ENCODE data around the gene CRYBB3. TPM values are rescaled to one million over a fixed set of nuclear protein-coding genes. Genes with fewer than 3 reads are reported as not detected.
A peak's percentile ranks its signal among the peaks of the same experiment; 100 is the strongest.

The CRYBB3 gene
- total RNA-seq, 1 donor from 2014 or later, result not detected

DNA sequence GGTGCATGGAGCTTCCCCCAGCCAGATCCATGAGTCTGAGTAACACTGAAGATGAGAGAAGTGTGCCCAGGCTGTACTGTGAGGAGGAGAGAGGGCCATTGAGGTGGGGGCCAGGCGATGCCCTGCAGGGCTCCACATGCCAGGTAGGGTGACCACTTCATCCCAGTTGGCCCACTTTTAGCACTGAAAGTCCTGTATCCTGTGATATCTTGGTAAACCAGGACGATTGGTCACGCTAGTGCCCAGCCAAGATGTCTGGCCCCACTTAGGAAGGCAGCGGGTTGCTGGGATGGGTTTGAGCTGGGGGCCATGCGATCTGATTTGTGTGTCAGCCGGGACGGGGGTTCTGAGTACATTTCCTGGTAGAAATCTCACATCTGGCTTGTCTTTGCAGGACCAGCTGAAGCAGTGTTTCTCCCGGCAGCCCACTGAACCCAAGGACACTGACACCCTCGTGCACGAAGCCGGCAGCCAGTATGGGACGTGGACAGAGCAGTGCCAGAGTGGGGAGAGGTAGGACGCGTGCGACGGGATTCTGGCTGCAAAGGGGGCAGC is 29.2 kb upstream of the CRYBB3 start:
- Mint-ChIP-seq H3K4me1 (no peaks in the 10 kb centered on the region), H3K27me3 (ENCODE audit: low read depth) (no peaks in the 10 kb centered on the region), H3K9me3 (no peaks in the 10 kb centered on the region), H3K36me3 (ENCODE audit: low read depth) (no peaks in the 10 kb centered on the region), H3K4me3 (no peak overlapping the region), H3K27ac (ENCODE audit: unreplicated experiment) (peak overlapping the region; percentile 67)
- DNase-seq (ENCODE audit: low read depth, low spot score), result no peak
- TF ChIP-seq, protein P1, sequence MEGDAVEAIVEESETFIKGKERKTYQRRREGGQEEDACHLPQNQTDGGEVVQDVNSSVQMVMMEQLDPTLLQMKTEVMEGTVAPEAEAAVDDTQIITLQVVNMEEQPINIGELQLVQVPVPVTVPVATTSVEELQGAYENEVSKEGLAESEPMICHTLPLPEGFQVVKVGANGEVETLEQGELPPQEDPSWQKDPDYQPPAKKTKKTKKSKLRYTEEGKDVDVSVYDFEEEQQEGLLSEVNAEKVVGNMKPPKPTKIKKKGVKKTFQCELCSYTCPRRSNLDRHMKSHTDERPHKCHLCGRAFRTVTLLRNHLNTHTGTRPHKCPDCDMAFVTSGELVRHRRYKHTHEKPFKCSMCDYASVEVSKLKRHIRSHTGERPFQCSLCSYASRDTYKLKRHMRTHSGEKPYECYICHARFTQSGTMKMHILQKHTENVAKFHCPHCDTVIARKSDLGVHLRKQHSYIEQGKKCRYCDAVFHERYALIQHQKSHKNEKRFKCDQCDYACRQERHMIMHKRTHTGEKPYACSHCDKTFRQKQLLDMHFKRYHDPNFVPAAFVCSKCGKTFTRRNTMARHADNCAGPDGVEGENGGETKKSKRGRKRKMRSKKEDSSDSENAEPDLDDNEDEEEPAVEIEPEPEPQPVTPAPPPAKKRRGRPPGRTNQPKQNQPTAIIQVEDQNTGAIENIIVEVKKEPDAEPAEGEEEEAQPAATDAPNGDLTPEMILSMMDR (conservative IDR thresholded peaks at IDR 0.05), result no peak

DNA sequence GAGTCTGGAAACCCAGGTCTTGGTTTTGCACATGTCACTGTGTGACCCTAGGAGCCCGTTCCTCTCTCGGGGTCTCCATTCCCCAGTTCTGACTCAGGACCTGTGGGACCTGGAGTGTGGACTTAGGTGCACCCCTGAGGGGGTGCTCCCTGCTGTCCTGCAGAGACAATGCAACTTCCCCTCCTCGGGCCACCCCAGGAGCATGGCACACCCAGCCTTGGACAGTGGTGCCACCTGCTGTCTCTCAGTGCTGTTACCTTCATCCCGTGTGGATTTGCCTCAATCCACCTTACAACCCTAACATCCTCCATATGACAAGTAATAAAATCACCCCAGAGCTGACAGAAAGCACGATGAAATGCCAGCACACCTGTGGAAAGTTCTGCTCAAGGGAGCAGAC is 27.5 kb upstream of the CRYBB3 start:
- DNase-seq (ENCODE audit: low read depth, low spot score), result no peak
- TF ChIP-seq, protein P1 (conservative IDR thresholded peaks at IDR 0.05), result peak; percentile 48
- Mint-ChIP-seq H3K27ac (ENCODE audit: unreplicated experiment) (no peak overlapping the region), H3K4me1 (no peaks in the 10 kb centered on the region), H3K36me3 (ENCODE audit: low read depth) (no peaks in the 10 kb centered on the region), H3K27me3 (ENCODE audit: low read depth) (no peaks in the 10 kb centered on the region), H3K4me3 (no peak overlapping the region), H3K9me3 (no peaks in the 10 kb centered on the region)

DNA sequence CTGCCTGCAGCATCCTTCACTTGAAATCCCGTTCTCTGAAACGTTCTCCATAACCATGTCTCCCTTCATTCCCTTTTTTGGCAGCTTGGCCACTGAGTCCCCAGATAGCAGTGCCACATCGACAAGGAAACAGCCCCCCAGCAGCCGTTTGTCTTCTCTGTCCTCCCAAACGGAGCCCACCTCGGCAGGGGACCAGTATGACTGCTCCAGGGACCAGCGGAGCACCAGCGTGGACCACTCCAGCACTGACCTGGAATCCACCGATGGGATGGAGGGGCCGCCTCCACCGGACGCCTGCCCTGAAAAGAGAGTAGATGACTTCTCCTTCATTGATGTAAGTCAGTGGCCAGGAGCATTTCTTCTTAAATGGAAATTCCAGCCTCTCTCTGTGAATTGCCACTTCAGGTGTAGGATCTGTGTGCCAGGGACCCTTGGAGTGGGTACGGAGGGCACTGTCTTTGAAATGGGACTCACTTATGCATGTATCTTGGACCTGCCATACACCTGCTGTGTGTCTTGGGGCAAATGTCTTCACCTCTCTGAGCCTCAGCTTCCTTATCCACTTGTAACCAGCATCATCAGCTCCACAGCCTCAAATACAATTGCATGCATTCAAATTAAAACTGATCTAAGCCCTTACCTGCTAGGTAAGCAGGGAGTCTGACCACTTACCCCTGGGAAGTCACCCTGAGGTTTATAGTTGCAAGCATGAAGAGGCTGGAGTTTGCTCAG is 25.3 kb upstream of the CRYBB3 start:
- TF ChIP-seq, protein P1 (conservative IDR thresholded peaks at IDR 0.05), result no peak
- Mint-ChIP-seq H3K27ac (ENCODE audit: unreplicated experiment) (no peak overlapping the region), H3K9me3 (no peaks in the 10 kb centered on the region)

DNA sequence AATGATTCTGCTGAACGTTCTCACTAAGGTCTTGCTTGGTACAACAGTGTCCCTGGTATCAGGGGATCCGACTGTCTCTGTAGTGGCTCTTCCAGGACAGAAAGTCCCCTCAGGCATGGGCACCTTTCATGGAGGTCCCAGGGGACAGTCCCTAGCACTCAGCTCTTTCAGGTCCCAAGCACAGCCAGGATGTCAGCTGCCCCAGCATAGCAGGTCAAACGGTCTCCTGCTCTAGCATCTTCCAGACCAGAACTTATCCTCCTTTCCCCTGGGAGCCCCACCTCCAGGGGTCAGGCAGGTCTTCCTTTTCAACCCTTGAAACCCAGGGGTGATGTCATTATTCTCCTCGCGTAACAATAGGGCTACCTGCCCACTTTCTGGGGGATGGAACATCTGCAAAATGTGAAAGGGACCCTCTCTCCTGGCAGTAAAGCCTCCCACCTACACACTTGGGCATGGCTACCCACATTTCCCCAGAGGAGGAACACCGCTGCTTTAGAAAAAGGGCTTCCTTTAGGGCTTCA is 24.7 kb upstream of the CRYBB3 start:
- TF ChIP-seq, protein P1 (conservative IDR thresholded peaks at IDR 0.05), result no peak
- no peak for DNase-seq (ENCODE audit: low read depth, low spot score)
- Mint-ChIP-seq H3K27me3 (ENCODE audit: low read depth) (no peaks in the 10 kb centered on the region), H3K27ac (ENCODE audit: unreplicated experiment) (no peak overlapping the region), H3K9me3 (peaks cover 5% of the 10 kb centered on the region), H3K4me3 (no peak overlapping the region), H3K4me1 (no peaks in the 10 kb centered on the region), H3K36me3 (ENCODE audit: low read depth) (peaks cover 7% of the 10 kb centered on the region)

More for the DNA sequence above, 25.3 kb upstream of the CRYBB3 start:
- no peak overlapping the region for H3K4me3 Mint-ChIP-seq
- peaks cover 1% of the 10 kb centered on the region for H3K36me3 Mint-ChIP-seq (ENCODE audit: low read depth)
- H3K27me3 Mint-ChIP-seq (ENCODE audit: low read depth), result no peaks in the 10 kb centered on the region
- no peaks in the 10 kb centered on the region for H3K4me1 Mint-ChIP-seq
- no peak for DNase-seq (ENCODE audit: low read depth, low spot score)

DNA sequence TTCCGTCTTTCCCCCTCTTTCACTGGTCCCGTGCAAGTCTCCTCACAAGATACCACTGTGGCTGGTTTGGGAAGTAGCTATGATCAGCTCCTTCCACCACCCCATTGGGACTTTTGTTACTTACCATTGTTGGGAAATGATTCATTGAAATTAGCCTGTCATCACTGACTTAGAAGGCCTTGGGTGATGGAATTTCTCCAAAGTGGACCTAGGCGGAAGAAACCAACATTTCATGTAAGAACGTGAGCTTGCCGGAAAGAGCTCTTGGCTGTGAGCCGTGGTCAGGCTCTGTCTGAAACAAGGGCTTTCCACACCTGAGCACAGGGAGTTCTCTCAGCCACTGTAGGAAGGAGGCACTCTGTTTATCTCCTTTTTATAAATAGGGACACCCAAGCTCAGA is 23.5 kb upstream of the CRYBB3 start:
- H3K9me3 Mint-ChIP-seq, result peaks cover 5% of the 10 kb centered on the region
- DNase-seq (ENCODE audit: low read depth, low spot score), result no peak
- TF ChIP-seq, protein P1 (conservative IDR thresholded peaks at IDR 0.05), result no peak
- no peaks in the 10 kb centered on the region for H3K27me3 Mint-ChIP-seq (ENCODE audit: low read depth)
- no peaks in the 10 kb centered on the region for H3K4me1 Mint-ChIP-seq
- no peak overlapping the region for H3K4me3 Mint-ChIP-seq
- no peak overlapping the region for H3K27ac Mint-ChIP-seq (ENCODE audit: unreplicated experiment)
- peaks cover 9% of the 10 kb centered on the region for H3K36me3 Mint-ChIP-seq (ENCODE audit: low read depth)
